Left lung (tissue), 10 donors: ENCODE data around the gene NKIRAS2. TPM values are rescaled to one million over a fixed set of nuclear protein-coding genes. Genes with fewer than 3 reads are reported as not detected.
"Not testable (repeated sequence)": the region's sequence is repeated elsewhere in the genome, so short reads cannot be mapped to it uniquely, and the experiment has no call there.

Source experiments
- ATAC-seq: fragments of 200-7000 bp; cut with Tn5 transposase; one replicate; pipeline ENCODE4 v1.9.1; 2020; ENCODE audit warnings: moderate library complexity
- DNase-seq, 4 donors: peaks; one replicate each; pipeline ENCODE4 v3.0.0-alpha.2; 2013 to 2020
- H3K27ac ChIP-seq, 2 donors: fragments of 200-600 bp; sonication (generic) in 1 of 2; one replicate each; pipeline versions ENCODE4 v1.5.0 to v1.8.0; 2020 to 2021
- H3K27me3 ChIP-seq, 2 donors: fragments of 200-600 bp; sonication (generic) in 1 of 2; one replicate each; pipeline versions ENCODE4 v1.5.0 to v1.8.0; 2020 to 2021
- H3K36me3 ChIP-seq, 2 donors: fragments of 200-600 bp; sonication (generic) in 1 of 2; one replicate each; pipeline versions ENCODE4 v1.5.0 to v1.8.0; 2020 to 2021
- H3K4me1 ChIP-seq, 2 donors: fragments of 200-600 bp; one replicate each; pipeline ENCODE4 v1.8.0; 2021
- H3K4me3 ChIP-seq, 2 donors: fragments of 200-600 bp; sonication (generic) in 1 of 2; one replicate each; pipeline versions ENCODE4 v1.5.0 to v1.8.0; 2020 to 2021; ENCODE audit warnings: mild to moderate bottlenecking in 1 of 2
- H3K9me3 ChIP-seq, 2 donors: fragments of 200-600 bp; sonication (generic) in 1 of 2; one replicate each; pipeline versions ENCODE4 v1.5.0 to v1.8.0; 2020 to 2021
- CTCF ChIP-seq, 2 donors: fragments of 200-600 bp; sonication (generic) in 1 of 2; IDR thresholded peaks; one replicate each; pipeline versions ENCODE4 v1.5.0 to v1.8.0; 2021; ENCODE audit warnings: antibody characterized with exemption in 2 of 2
- intact Hi-C, 2 donors: fragments of 100-400 bp; cut with DNase I; formaldehyde crosslinking; loops; one replicate each; pipeline versions ENCODE4 v1.11.2 to v1.14.2; 2022
- polyA plus RNA-seq, 6 donors: library from polyadenylated mRNA; unstranded; fragments of 120-200 nt; gene quantifications; one replicate each; pipeline ENCODE4 v1.2.1, GENCODE V29; 2013; ENCODE audit not compliant: insufficient read length in 6 of 6
- total RNA-seq, 2 donors: library from RNA; stranded (reverse); fragmentation: NEBNext Ultra II Directional; extraction: Animal tissue kit (Norgen Biotek cat#: 25700); gene quantifications; one replicate each; pipeline ENCODE4 v1.2.1, GENCODE V29; 2021
- donor health status: DM: no; HTN: yes; CAD: no.
- donor health status: DM: no; HTN: no; CAD: no.

The NKIRAS2 gene
- total and polyA plus RNA-seq, 8 donors: 29.6 to 50.1 (median 45.3) TPM

- Histone ChIP-seq H3K36me3 (peaks cover 0 to 19% of the 10 kb centered on the region in 2 donors), H3K4me3 (peak overlapping the region; percentile 90 to 96), H3K4me1 (peaks cover 23 to 72% of the 10 kb centered on the region in 2 donors), H3K9me3 (no peaks in the 10 kb centered on the region), H3K27ac (peak overlapping the region; percentile 93 to 94), H3K27me3 (no peaks in the 10 kb centered on the region)
- TF ChIP-seq CTCF (IDR thresholded peaks at IDR 0.05): no peak
- intact Hi-C loops: loop anchor here in 1 of 2 donors (10.0 kb wide), 1 partner anchor 53 kb away; the partner anchor contains the start of gene CNP
- DNase-seq (no peak), ATAC-seq (no peak)
Measured at GRCh38 chr17:42017866-42018200, 2.1 kb upstream of the NKIRAS2 start.

GRCh38 chr17:42018339-42018738 is 1.6 kb upstream of the NKIRAS2 start:
- Histone ChIP-seq H3K27me3 (no peaks in the 10 kb centered on the region), H3K27ac (peak overlapping the region; percentile 93 to 94), H3K4me1 (peaks cover 23 to 72% of the 10 kb centered on the region in 2 donors), H3K9me3 (no peaks in the 10 kb centered on the region), H3K4me3 (peak overlapping the region in 1 of 2 donors; percentile 90), H3K36me3 (peaks cover 0 to 24% of the 10 kb centered on the region in 2 donors)
- ATAC-seq: no peak
- intact Hi-C loops: loop anchor here in 1 of 2 donors (10.0 kb wide), 1 partner anchor 54 kb away; the partner anchor contains the start of gene CNP
- no peak for DNase-seq
- no peak for TF ChIP-seq CTCF (IDR thresholded peaks at IDR 0.05)

DNA sequence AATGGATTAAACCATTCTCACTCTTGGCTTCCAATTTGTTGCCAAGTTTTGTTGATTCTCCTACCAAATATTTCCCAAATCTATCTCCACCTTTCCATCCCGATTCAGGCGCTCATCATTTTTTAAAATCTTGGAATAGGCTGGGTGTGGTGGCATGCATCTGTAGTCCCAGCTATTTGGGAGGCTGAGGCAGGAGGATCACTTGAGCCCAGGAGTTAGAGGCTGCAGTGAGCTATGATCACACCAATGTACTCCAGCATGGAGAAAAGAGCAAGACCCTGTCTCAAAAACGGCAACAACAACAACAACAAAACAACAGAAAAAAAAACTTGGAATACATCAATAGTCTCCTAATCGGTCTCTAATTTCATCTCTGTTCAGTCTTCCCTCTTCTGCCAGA is 902 bp upstream of the NKIRAS2 start:
- H3K27me3 ChIP-seq: no peaks in the 10 kb centered on the region
- TF ChIP-seq CTCF (IDR thresholded peaks at IDR 0.05): no peak
- H3K4me3 ChIP-seq: no peak overlapping the region
- peaks cover 0 to 25% of the 10 kb centered on the region in 2 donors for H3K36me3 ChIP-seq
- DNase-seq (no peak), ATAC-seq (no peak)
- H3K27ac ChIP-seq: no peak overlapping the region
- intact Hi-C loops: loop anchor here in 1 of 2 donors (10.0 kb wide), 1 partner anchor 54 kb away; the partner anchor contains the start of gene CNP
- peaks cover 28 to 72% of the 10 kb centered on the region in 2 donors for H3K4me1 ChIP-seq
- H3K9me3 ChIP-seq: no peaks in the 10 kb centered on the region

DNA sequence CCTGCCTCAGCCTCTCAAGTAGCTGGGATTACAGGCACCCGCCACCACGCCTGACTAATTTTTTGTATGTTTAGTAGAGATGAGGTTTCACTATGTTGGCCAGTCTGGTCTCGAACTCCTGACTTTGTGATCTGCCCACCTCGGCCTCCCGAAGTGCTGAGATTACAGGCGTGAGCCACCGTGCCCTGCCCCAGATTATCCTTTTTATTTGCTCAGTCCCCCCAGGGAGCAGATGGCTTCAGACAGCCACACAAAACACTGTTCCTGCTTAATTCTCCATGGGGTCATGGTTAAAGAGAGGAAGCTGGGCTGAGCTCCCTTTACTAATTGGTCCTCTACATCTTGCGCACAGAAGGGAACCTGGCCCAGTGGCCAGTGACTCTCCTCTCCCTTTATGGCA is 955 bp downstream of the NKIRAS2 start:
- not testable (repeated sequence) for DNase-seq, H3K27me3 ChIP-seq, H3K9me3 ChIP-seq, ATAC-seq
- H3K4me1 ChIP-seq: peaks cover 32 to 69% of the 10 kb centered on the region in 2 donors
- H3K4me3 ChIP-seq: peak overlapping the region; percentile 80 to 89
- H3K36me3 ChIP-seq: peaks cover 0 to 28% of the 10 kb centered on the region in 2 donors
- intact Hi-C loops: loop anchor here in 1 of 2 donors (10.0 kb wide), 1 partner anchor 94 kb away; the partner anchor contains the start of gene DHX58
- peak overlapping the region in 1 of 2 donors; percentile 84 for H3K27ac ChIP-seq

GRCh38 chr17:42023524-42024349 is 3.8 kb downstream of the NKIRAS2 start:
- peak overlapping the region; percentile 58 to 93 for H3K27ac ChIP-seq
- no peaks in the 10 kb centered on the region for H3K9me3 ChIP-seq

More at GRCh38 chr17:42023524-42024349, 3.8 kb downstream of the NKIRAS2 start:
- intact Hi-C loops: loop anchor here in 1 of 2 donors (10.0 kb wide), 1 partner anchor 91 kb away; the partner anchor contains the start of gene DHX58
- Histone ChIP-seq H3K36me3 (peaks cover 0 to 28% of the 10 kb centered on the region in 2 donors), H3K4me3 (no peak overlapping the region), H3K4me1 (peaks cover 28 to 62% of the 10 kb centered on the region in 2 donors), H3K27me3 (no peaks in the 10 kb centered on the region)
- no peak for TF ChIP-seq CTCF (IDR thresholded peaks at IDR 0.05)
- DNase-seq (peak in 2 of 4 donors; percentile 84 to 90), ATAC-seq (peak; percentile 33)
